22Rv1 (cell line): ENCODE data around the gene ARHGEF5.
"Not testable (repeated sequence)": the region's sequence is repeated elsewhere in the genome, so short reads cannot be mapped to it uniquely, and the experiment has no call there.

Experiments used
- ZFX ChIP-seq: fragments of 450-650 bp; IDR thresholded peaks from 2 replicates; pipeline ENCODE4 v1.6.1; 2017; ENCODE audit warnings: antibody characterized with exemption, borderline replicate concordance
- TF ChIP-seq, protein P1 (sequence below): fragments of 450-650 bp; IDR thresholded peaks from 2 replicates; pipeline ENCODE4 v1.5.1; 2017; ENCODE audit warnings: mild to moderate bottlenecking

DNA sequence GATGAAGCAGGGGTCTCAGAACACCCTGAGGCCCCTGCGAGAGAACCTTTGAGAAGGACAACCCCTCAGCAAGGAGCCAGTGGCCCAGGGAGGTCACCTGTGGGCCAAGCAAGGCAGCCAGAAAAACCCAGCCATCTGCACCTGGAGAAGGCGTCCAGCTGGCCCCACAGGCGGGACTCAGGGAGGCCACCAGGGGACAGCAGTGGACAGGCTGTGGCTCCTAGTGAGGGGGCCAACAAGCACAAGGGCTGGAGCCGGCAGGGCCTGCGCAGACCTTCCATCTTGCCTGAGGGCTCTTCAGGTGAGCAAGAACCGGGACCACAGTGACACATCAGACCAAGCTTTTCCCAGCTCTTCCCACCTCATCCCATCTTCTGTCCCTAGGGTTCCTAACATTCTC is 10.3 kb downstream of the ARHGEF5 start:
- TF ChIP-seq, protein P1, sequence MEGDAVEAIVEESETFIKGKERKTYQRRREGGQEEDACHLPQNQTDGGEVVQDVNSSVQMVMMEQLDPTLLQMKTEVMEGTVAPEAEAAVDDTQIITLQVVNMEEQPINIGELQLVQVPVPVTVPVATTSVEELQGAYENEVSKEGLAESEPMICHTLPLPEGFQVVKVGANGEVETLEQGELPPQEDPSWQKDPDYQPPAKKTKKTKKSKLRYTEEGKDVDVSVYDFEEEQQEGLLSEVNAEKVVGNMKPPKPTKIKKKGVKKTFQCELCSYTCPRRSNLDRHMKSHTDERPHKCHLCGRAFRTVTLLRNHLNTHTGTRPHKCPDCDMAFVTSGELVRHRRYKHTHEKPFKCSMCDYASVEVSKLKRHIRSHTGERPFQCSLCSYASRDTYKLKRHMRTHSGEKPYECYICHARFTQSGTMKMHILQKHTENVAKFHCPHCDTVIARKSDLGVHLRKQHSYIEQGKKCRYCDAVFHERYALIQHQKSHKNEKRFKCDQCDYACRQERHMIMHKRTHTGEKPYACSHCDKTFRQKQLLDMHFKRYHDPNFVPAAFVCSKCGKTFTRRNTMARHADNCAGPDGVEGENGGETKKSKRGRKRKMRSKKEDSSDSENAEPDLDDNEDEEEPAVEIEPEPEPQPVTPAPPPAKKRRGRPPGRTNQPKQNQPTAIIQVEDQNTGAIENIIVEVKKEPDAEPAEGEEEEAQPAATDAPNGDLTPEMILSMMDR, result not testable (repeated sequence)
- TF ChIP-seq ZFX, result not testable (repeated sequence)
